ENCODE data around the gene CRY2.
"Not testable (repeated sequence)": the region's sequence is repeated elsewhere in the genome, so short reads cannot be mapped to it uniquely, and the experiment has no call there.

CRY2 gene

DNA sequence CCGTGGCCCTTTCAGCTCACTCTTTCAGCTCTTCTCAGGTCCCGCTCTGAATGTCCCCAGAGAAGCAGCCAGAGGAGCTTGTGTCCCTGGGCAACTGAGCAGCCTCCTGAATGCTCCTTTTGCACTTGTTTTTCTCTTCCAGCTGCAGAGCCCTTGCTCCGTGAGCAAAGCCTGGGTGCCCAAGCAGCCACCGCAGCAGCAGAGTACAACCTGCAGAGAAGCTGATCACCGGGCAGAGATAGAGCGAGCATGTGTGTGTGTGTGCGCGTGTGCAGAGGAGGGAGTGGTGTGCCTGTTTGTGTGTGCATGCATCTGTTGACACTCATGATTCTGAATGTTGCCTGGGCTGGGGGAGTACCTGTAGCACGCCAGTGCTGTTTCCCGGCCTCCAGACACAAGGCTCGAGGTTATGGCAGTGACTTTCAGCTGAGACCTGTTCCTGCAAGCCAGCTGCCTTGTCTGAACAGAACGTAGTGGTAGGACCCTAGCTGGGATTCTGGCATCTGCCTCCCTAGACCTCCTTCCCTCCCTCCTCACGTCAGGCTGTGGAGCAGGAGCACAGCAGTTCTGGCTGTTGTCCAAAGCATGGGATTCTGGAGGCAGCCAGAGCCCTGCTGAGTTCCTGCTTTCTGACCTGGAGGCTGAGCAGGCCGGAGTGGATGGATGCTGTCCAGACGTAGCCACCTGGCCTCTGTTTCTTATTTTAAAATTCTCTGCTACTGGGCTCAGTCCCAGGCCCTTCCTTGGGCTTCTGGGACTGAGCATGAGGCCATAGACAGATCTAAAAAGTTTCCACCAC is 33.7 kb downstream of the CRY2 start:
- no peak for DNase-seq

DNA sequence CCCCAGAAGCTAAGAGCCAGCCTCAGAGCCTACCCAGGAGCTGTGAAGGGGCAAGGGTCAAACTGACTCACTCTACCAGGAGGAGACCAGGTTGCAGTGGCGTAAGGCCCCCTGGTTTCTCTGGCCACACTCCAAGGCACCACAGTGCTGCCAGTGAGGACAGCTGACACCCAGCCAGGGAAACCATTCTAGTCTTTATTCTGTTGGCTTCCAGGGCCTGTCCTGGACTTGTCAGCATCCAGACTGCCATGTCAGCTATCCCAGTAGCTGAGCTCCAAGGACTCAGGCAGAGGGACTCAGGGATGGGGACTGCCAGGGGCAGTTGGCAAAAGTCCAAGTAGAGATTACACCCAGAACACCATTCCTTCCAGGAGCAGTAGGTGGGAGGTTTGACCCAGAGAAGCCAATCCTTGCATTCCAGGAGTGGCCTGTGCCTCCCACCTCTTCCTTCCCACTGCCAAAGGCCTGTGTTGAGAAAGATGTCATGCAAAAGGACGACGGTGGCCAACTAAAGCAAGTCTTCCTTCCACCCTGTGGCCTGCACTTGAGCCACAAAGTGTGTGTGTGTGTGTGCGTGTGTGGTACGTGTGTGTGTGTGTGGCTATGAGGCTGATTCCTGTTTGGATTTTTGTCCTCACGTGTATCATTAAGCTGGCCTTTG is 34.6 kb downstream of the CRY2 start:
- no peak for DNase-seq

DNA sequence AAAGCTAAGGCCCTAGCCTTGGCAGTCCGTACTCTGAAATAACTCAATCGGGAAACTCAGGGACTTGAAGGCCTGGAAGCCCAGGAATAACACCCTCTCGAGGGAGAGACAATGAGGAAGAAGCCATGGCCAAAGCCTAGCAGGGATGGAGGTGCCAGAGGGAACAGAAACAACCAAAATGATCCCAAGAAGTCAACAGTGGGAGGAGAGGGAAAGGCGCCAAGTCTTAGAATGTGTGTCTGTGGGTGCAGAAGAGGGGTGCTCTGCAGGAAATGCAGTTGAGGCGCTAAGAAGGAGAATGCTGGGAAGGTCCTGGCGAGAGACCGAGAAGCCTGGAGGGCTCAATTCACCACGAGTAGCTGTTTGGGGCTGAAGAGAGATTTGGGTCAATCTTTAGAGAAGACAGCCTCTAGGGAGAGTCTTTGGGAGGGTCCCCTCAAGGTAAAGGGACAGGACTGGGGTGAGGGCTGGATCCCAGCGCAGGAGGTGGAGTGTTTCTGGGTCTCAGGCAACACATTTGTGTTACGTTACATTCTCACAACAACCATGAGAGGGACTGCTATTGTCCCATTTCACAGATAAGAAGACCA is 37.4 kb downstream of the CRY2 start:
- no peak for DNase-seq

DNA sequence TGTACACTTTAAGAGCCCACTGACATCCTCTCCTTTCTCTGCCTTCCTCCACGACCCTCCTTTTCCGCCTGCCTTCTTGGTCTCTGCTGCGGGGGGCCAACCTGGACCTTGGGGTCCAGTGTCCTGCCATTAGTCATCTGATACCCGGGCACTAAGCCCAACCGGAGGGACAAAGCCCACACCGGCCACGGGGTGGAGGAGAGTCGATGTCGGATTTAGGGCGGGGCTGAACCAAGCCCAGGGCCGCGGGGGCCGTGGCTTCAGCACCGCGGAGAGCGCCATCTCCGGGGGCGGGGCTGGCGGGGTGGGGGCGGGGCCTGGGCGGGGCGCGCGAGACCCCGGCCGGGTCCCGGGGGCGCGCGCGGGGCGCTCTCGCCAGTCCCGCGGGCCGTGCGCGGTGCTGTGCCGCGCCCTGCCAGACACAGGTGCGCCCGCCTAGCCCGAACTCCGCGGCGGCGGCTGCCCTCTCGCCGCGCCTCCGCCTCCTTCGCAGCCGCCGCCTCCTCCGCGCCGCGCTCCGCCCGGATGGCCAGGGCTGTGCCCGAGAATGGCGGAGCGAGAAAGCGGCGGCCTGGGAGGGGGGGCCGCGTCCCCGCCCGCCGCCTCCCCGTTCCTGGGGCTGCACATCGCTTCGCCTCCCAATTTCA is 38.1 kb downstream of the CRY2 start, which contains the start of gene MAPK8IP1:
Gene MAPK8IP1 (plus strand): TSS at position 378 of the 647 bp plus-strand sequence. CDS start 170 bp downstream, at position 548.
- DNase-seq = no peak

DNA sequence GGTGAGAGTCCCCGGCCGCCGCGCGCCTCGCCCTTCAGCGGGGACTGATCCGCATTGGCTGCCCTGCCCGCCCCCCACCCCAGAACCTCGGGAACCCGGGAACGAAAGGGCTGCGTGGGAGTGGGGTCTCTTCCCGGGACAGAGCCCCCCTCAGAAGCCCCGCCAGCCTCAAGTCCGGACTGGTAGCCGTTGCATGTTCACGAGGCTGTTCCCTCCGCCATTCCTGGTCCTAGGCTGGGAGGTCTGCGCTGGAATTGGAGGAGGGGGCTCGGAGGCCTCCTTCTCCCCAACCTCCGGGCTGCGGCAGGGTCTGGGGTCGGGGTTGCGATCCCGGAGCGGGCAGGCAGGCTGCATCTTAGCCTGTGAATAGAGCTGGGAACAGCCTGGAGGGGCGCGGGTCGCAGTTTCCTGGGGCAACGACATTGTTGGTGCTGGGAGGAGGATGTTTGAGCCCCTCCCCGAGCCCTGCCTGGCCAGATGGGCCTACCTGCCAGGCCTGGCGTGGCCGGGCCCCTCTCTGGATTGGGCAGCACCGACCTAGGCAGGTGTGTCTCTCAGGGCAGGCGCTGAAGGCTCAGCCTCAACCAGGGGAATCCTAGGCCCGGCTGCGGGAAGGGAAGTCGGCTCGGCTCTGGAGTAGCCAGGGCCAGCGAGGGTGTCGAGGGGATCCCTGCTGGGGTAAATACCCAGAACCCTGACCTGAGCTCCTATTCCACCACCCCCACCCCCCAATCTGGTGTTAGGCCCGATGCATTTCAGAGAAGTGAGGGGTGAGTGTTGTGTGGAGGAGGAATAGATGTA is 38.8 kb downstream of the CRY2 start:
- DNase-seq = no peak

DNA sequence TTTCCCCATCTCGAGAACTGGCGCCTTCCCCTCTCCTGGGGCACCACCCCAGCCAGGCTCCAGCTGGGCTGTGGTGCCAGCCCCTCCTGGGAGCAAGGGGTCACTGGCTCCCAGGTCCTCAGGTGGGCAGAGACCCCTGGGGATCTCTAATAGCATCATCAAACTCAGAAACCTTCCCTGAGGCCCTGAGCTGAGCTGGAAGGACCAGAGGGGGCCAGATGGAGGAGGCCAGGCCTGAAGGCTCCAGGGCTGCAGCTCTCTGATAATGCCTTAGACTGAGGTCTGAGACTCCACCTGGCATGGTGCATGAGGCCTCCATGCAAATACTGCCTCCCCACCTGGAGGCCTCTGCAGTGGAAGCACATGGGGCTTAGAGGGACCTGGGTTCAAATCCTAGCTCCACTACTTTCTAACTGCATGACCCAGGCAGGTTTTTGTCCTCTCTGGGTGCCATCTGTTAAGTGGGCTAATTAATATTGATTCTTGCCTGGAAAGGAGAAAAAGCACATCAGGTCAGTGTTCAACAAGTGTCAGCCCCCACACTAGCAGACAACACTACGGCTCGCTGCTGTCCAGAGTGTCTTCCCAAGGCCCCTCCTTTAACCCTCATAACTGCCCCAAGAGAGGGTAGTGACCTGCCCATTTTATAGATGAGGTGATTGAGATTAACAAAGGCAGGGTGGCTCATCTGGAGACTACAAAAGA is 39.7 kb downstream of the CRY2 start:
- DNase-seq = no peak

DNA sequence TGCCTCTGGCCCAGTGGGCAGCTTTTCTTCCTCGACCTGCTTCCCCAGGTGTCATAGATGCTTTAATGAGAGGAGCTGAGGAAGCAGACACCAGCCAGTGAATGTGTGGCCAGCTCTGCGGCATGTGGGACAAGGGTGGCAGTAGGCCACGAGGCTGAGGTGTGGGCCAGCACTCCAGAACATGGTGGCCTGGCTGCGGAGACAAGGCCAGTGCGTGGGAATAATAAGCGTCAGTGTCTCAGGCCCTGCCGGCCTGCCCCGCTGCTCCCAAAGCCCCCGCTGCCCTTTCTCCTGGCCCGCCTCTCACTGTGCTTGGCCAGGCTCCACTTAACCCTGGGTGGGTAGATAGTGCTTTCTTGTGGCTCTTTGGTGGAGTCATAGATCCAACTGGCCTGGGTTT is 40.3 kb downstream of the CRY2 start:
- no peak for DNase-seq

DNA sequence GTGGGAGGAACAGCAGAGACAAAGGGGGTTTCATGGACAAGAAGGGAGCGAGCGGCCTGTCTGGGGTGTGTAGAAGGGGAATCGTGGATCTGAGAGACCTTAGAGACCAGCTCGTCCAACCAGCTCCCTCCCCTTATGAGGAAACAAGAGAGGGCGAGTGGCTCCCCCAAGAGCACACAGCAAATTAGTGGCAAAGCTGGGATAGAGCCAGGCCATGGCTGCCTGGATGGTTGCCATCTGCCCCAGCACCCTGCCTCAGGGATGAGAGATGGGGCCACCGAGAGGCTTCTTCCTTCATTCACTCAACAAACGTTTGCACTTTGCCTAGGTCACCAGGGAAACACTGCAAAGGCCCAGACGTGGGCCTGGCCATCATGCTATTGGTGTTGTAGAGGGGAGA is 42.3 kb downstream of the CRY2 start:
- DNase-seq = no peak

DNA sequence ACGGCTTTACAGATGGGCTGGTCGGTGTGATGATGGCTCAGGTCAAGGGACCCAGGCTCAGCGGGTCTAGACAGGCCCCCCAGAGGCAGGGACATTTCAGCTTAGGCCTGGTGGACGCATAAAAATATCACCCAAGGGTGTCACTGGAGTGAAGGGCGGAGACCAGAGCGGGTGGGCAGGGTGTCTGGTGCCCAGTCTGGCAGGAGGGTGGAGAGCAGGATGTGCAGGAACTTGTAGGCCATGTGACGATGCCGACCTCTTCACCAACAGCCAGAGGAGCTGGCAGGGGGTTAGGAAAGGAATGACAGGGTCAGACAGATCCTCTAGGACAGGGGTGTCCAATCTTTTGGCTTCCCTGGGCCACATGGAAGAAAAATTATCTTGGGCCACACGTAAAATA is 42.7 kb downstream of the CRY2 start:
- DNase-seq = no peak

DNA sequence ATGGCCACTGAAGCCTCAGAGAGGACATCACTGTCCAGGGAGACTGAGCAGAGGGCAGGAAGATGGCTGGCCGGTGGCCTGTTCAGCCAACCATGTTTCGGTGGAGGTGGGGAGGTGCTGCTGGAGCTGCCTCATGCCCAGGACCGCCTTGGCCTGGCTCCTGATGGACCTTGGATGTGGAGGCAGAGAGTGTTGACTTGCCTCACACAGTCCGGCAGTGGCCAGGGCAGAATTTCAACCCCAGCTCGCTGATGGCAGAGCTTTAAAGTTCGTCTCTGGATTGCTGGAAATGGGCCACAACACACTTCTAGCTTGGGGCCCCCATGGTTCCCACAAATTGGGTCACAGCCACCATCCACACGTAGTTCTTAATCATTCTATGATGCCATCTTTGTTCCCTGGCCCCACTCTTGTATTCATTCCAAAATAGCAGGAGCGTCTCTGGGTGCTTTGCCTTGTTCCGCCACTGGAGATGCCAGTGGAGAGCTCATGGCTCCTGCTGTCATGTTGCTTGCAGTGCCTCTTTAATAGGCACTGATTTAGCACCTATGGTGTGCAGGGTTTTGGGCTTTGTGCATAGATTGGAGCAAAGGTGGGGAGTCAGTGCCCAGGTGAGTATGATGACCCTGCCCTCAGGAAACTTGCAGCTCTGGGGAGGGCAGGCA is 43.7 kb downstream of the CRY2 start:
- no peak for DNase-seq

DNA sequence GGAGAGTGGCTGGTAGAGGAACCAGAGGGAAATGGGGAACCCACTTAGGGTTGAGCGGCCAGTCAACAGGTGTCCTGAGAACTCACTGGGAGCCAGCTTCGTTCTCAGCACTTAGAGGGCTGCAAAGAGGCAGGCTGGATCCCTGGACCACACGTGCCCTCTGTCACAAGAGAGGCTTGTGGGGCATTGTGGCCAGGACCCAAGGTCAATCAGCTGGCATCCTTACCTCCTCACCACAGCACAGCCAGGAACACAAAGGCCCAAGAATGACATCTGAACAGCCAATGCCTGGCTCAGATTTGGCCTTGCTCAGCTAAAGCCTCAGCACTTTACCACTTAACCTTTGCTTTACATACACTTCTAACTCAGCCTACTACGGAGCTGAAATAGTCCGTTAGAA is 45.6 kb downstream of the CRY2 start:
- DNase-seq = no peak

DNA sequence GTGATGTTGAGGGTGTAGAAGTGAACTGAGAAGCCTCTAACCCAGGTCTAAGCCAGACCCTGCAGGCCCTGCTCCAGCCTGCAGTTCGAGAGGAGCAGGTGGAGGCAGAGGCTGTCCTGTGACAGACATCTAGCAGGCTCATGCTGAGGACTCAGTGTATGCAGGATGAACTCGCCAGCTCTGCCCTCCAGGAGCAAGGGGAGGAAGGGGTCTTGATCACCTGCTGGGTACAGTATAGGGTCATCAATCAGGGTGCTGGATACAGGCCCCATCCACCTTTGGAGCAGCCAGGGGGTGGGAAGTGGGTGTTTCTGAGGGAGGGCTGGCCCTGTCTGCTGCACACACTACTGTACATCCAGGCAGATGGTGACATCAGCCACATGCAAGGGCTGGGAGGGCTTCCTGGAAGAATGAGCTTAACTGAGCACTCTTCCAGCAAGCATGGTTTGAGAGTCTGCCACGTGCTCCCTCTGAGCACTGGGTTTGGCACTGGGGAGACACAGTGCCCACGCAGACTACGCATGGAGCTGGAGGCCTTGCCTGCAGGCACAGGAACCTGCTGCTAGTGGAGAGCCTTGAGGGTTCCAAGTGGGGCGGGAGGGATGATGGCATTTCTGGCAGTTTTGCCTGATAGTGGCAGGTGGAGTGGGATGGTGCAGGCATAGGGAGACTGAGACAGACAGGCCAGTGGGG is 47.4 kb downstream of the CRY2 start:
- no peak for DNase-seq

DNA sequence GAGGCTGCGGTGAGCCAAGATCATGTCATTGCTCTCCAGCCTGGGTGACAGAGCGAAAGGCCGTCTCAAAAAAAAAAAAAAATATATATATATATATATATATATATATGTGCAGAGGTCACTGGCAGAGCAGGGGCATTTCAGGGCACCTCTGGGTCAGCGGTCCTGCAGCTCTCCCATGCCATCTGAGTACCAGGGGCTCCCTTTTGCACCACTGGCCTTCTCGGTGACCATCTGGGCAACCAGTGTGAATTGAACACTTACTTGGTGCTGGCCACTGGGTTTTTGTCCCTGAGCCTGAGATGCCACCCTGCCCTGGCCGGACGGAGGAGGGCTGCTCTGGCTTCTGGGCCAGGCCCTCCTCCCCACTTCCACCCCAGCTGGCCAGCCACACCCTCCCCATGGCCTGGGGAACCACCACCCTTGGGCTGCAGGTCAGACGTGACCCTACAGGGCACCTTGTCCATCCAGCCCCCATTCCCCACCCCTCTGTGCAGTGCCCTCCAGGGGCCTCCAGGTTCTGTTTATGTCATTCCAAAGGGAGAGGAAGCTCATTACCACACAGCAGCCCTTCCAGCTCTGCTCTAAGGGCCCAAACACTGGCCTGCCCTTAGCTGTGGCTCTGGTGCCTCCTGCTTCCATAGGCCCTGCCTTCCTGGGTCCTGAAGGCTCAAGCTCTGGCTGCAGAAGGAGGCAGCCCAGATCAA is 48.4 kb downstream of the CRY2 start:
- DNase-seq = no peak

DNA sequence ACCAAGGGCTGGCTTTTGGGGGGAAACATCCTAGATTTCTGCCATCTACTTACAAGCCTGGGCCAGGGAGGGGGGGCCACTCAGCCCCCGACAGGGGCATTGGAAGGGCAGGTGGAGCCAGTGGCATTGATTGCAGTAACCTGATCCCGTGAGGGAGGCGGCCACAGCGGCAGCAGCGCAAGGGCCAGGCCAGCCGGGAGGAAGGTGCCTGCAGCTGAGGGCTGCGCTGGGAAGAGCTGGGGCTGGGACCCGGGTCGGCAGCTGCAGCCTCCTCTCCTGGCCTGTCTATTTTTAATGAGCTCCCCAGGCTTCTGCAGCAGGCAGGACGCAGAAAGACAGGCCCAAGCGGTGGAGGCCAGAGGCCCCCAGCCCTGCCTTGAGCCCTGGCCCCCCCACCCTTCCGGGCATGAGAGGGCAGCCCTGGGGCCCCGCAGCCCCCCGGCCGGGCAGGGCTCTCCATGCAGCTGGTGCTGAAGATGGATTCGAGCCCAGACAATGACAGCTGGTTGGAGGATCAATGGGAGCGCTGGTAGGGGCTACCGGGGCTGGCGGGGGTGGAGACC is 49.2 kb downstream of the CRY2 start:
- DNase-seq = no peak

DNA sequence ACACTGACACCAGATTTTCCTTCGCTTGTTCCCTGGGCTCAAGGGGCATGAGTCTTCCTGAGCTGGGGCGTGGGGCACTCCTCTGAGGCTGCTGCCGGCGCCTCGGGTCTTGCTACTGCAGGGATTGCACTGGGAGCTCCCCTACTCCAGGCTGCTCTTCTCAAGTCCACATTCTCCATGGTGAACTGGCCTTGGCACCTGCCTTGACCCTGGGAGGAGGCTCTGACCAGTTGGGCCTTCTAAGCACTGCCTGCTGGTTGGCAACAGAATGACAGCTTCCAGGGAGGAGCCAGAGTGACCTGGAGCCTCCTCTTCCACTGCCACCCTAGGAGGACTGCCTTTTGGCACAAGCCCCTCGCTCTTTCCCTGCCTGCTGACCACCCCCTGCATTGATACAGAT is 50.3 kb downstream of the CRY2 start:
- DNase-seq = no peak

DNA sequence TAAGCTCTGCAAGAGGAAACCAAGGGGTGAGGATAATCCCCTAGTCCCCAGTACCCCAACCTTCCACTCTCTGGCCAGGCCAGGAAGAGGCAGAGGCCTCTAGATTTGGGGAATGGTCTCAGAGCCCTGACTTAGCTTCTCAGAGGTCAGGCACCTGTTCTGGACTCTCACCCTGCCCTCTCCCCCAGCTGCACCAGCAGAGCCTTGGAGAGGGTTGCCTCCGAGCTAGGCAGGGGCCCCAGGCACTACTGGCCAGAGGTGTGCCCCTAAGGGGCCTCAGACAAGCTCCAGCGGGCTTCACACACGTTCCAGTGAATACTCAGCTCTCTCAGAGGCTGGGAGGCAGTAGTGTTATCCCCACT is 51.8 kb downstream of the CRY2 start:
- no peak for DNase-seq

DNA sequence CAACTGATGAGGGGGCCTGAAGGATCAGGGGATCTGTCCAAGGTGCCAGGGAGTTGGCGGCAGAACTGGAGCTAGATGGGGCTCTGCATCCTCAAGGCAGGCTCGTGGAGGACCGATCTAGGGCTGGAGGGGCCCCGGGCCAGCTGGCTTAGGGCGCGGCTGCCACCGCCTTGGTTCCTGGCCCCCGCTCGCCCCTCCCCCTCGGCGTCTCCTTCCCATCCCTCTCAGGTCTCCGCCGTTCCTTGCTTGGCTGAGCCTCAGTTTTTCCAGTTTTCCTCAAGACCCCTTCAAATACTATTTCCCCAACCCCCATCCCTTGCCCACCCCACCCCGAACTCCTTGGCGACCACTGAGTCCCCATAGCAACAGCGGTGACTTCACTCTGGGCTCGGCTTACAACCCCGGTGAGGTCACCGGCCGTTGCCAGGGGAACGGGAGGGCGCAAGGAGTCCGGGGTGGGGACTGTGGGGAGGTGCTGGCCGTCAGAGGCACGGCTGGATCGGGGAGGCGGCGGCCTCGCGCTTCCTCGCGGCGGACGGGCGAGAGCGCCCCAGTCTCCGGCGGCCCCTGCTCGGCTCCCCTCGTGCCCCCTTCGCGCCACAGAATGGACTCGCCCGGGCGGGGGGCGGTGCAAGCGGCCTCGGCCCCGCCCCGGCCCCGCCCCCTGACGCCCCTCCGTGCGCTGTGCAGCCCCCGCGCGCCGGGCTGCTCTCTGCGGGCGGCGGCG is 52.3 kb downstream of the CRY2 start:
- no peak for DNase-seq

DNA sequence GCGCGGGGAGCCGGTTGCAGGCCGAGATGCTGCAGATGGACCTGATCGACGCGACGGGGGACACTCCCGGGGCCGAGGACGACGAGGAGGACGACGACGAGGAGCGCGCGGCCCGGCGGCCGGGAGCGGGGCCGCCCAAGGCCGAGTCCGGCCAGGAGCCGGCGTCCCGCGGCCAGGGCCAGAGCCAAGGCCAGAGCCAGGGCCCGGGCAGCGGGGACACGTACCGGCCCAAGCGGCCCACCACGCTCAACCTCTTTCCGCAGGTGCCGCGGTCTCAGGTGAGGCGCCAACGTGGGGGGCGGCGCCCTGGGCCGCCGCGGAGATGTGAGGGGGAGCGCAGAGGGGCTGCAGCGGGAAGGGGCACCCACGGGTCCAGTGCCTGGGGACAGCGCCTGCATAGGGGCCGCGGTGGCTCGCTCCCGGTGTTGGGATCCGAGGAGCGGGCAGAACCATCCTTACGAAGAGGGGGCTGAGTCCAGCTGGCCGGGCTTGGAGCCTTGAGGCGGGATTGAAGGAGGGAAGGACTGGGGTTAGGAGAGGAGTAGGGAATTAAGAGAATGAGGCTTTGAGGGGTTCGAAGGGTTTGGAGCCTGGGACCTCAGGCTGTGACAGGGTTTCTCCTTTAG is 53.0 kb downstream of the CRY2 start:
- not testable (repeated sequence) for DNase-seq
